ENCODE measurements around the gene WIZ. TPM values are rescaled to one million over a fixed set of nuclear protein-coding genes. Genes with fewer than 3 reads are reported as not detected.

Gene WIZ
- total RNA-seq, 2 experiments from 2014 or later, result 18.2 to 21.4 TPM

GRCh38 chr19:15439821-15440641, 9.7 kb downstream of the WIZ start:
- CTCF ChIA-PET, result no interaction called here
- H3K4me1 Mint-ChIP-seq (ENCODE audit: low read depth), result peaks cover 3% of the 10 kb centered on the region
- H3K36me3 Mint-ChIP-seq, result no peaks in the 10 kb centered on the region
- H3K4me3 Mint-ChIP-seq, result no peak overlapping the region
- DNase-seq, result no peak
- POLR2A ChIA-PET, result no interaction called here
- no peak overlapping the region for H3K27ac Mint-ChIP-seq
- intact Hi-C loops (cut with micrococcal nuclease), result no loop called here
- H3K9me3 Mint-ChIP-seq, result no peaks in the 10 kb centered on the region
- H3K27me3 Mint-ChIP-seq, result no peaks in the 10 kb centered on the region

- no peak for DNase-seq
- ChIA-PET CTCF (interaction anchor here (0.8 kb wide), 1 partner anchor 116 kb away, joined by 3 read pairs; no protein-coding TSS in a partner anchor), POLR2A (no interaction called here)
- intact Hi-C loops (cut with micrococcal nuclease), result no loop called here
- peaks cover 3% of the 10 kb centered on the region for H3K4me1 Mint-ChIP-seq (ENCODE audit: low read depth)
- H3K27ac Mint-ChIP-seq, result no peak overlapping the region
- H3K27me3 Mint-ChIP-seq, result no peaks in the 10 kb centered on the region
- no peaks in the 10 kb centered on the region for H3K9me3 Mint-ChIP-seq
- no peaks in the 10 kb centered on the region for H3K36me3 Mint-ChIP-seq
- H3K4me3 Mint-ChIP-seq, result no peak overlapping the region
These were observed 10.5 kb downstream of the WIZ start for GRCh38 chr19:15439078-15439799.

- no peak for DNase-seq
- peaks cover 4% of the 10 kb centered on the region for H3K4me1 Mint-ChIP-seq (ENCODE audit: low read depth)
- intact Hi-C loops (cut with micrococcal nuclease), result no loop called here
- H3K4me3 Mint-ChIP-seq, result no peak overlapping the region
- CTCF ChIA-PET, result interaction anchor here (0.8 kb wide), 1 partner anchor 117 kb away, joined by 3 read pairs; no protein-coding TSS in a partner anchor
- H3K27me3 Mint-ChIP-seq, result no peaks in the 10 kb centered on the region
- no peak overlapping the region for H3K27ac Mint-ChIP-seq
- H3K9me3 Mint-ChIP-seq, result no peaks in the 10 kb centered on the region
- POLR2A ChIA-PET, result no interaction called here
- no peaks in the 10 kb centered on the region for H3K36me3 Mint-ChIP-seq
These were observed 11.2 kb downstream of the WIZ start for GRCh38 chr19:15438577-15438976.

- intact Hi-C loops (cut with micrococcal nuclease), result no loop called here
- CTCF ChIA-PET, result interaction anchor here (0.8 kb wide), 1 partner anchor 117 kb away, joined by 3 read pairs; no protein-coding TSS in a partner anchor
- H3K36me3 Mint-ChIP-seq, result no peaks in the 10 kb centered on the region
- no peaks in the 10 kb centered on the region for H3K27me3 Mint-ChIP-seq
- DNase-seq, result no peak
- H3K4me1 Mint-ChIP-seq (ENCODE audit: low read depth), result peaks cover 9% of the 10 kb centered on the region
- no peaks in the 10 kb centered on the region for H3K9me3 Mint-ChIP-seq
- POLR2A ChIA-PET, result no interaction called here
- H3K4me3 Mint-ChIP-seq, result no peak overlapping the region
- no peak overlapping the region for H3K27ac Mint-ChIP-seq
These were observed 11.6 kb downstream of the WIZ start for GRCh38 chr19:15438124-15438496.

GRCh38 chr19:15437355-15438123, 12.2 kb downstream of the WIZ start:
- H3K36me3 Mint-ChIP-seq, result no peaks in the 10 kb centered on the region
- ChIA-PET CTCF (interaction anchor here (1.1 to 2.3 kb wide), 2 partner anchors 118 to 119 kb away, joined by 3 to 7 read pairs; no protein-coding TSS in a partner anchor), POLR2A (interaction anchor here (1.7 kb wide), 1 partner anchor 25 kb away, joined by 3 read pairs; no protein-coding TSS in a partner anchor)
- intact Hi-C loops (cut with micrococcal nuclease), result no loop called here
- no peaks in the 10 kb centered on the region for H3K27me3 Mint-ChIP-seq
- no peak overlapping the region for H3K4me3 Mint-ChIP-seq
- DNase-seq, result no peak
- peaks cover 11% of the 10 kb centered on the region for H3K4me1 Mint-ChIP-seq (ENCODE audit: low read depth)
- no peaks in the 10 kb centered on the region for H3K9me3 Mint-ChIP-seq
- H3K27ac Mint-ChIP-seq, result no peak overlapping the region

GRCh38 chr19:15436826-15437110, 13.0 kb downstream of the WIZ start:
- Mint-ChIP-seq H3K36me3 (peaks cover 3% of the 10 kb centered on the region), H3K4me3 (no peak overlapping the region), H3K4me1 (ENCODE audit: low read depth) (peaks cover 13% of the 10 kb centered on the region), H3K27ac (no peak overlapping the region), H3K27me3 (no peaks in the 10 kb centered on the region), H3K9me3 (no peaks in the 10 kb centered on the region)
- no peak for DNase-seq
- intact Hi-C loops (cut with micrococcal nuclease), result no loop called here
- ChIA-PET POLR2A (interaction anchor here (1.7 kb wide), 1 partner anchor 26 kb away, joined by 3 read pairs; no protein-coding TSS in a partner anchor), CTCF (interaction anchor here (1.1 to 2.3 kb wide), 2 partner anchors 119 to 120 kb away, joined by 3 to 7 read pairs; no protein-coding TSS in a partner anchor)

- ChIA-PET CTCF (interaction anchor here (0.6 to 2.3 kb wide), 5 partner anchors 18 to 119 kb away, joined by 3 to 7 read pairs (median 3); partner anchors contain the start of gene AKAP8L), POLR2A (interaction anchor here (1.7 kb wide), 1 partner anchor 27 kb away, joined by 3 read pairs; no protein-coding TSS in a partner anchor)
- peak; percentile 41 for DNase-seq
- peaks cover 18% of the 10 kb centered on the region for H3K4me1 Mint-ChIP-seq (ENCODE audit: low read depth)
- no peaks in the 10 kb centered on the region for H3K9me3 Mint-ChIP-seq
- no peak overlapping the region for H3K4me3 Mint-ChIP-seq
- H3K27ac Mint-ChIP-seq, result peak overlapping the region; percentile 71
- H3K36me3 Mint-ChIP-seq, result peaks cover 6% of the 10 kb centered on the region
- no peaks in the 10 kb centered on the region for H3K27me3 Mint-ChIP-seq
- intact Hi-C loops (cut with micrococcal nuclease), result no loop called here
These were observed 13.5 kb downstream of the WIZ start for GRCh38 chr19:15436012-15436825.

GRCh38 chr19:15433519-15434069, 16.2 kb downstream of the WIZ start:
- peak overlapping the region; percentile 85 for H3K27ac Mint-ChIP-seq
- H3K4me1 Mint-ChIP-seq (ENCODE audit: low read depth), result peaks cover 31% of the 10 kb centered on the region
- H3K27me3 Mint-ChIP-seq, result no peaks in the 10 kb centered on the region
- no peak for DNase-seq
- POLR2A ChIA-PET, result interaction anchor here (0.8 to 4.1 kb wide), 7 partner anchors 14 to 129 kb away, joined by 3 to 32 read pairs (median 7); partner anchors contain the start of genes AKAP8, AKAP8L and RASAL3
- intact Hi-C loops (cut with micrococcal nuclease), result loop anchor here (1.0 to 2.0 kb wide), 4 partner anchors 15 to 308 kb away; partner anchors contain the start of gene WIZ
- no peaks in the 10 kb centered on the region for H3K9me3 Mint-ChIP-seq
- CTCF ChIA-PET, result interaction anchor here (0.9 to 5.1 kb wide), 8 partner anchors 14 to 256 kb away, joined by 3 to 26 read pairs (median 3); partner anchors contain the start of gene AKAP8L
- H3K4me3 Mint-ChIP-seq, result peak overlapping the region; percentile 85
- H3K36me3 Mint-ChIP-seq, result peaks cover 6% of the 10 kb centered on the region

GRCh38 chr19:15432629-15433518, 16.9 kb downstream of the WIZ start:
- Mint-ChIP-seq H3K27ac (peak overlapping the region; percentile 85), H3K36me3 (peaks cover 7% of the 10 kb centered on the region), H3K27me3 (no peaks in the 10 kb centered on the region), H3K4me1 (ENCODE audit: low read depth) (peaks cover 31% of the 10 kb centered on the region), H3K9me3 (no peaks in the 10 kb centered on the region), H3K4me3 (peak overlapping the region; percentile 85)
- intact Hi-C loops (cut with micrococcal nuclease), result loop anchor here (1.0 to 2.0 kb wide), 5 partner anchors 14 to 308 kb away; partner anchors contain the start of gene WIZ
- peak; percentile 95 for DNase-seq
- ChIA-PET POLR2A (interaction anchor here (0.6 to 4.1 kb wide), 9 partner anchors 13 to 129 kb away, joined by 3 to 32 read pairs (median 5); partner anchors contain the start of genes AKAP8, AKAP8L and RASAL3), CTCF (interaction anchor here (0.8 to 5.1 kb wide), 9 partner anchors 13 to 255 kb away, joined by 3 to 26 read pairs (median 3); partner anchors contain the start of gene AKAP8L)
